Liver (tissue), 3 donors: Measurements from ENCODE around the gene FILIP1L.

Source experiments
- GABPA ChIP-seq, 2 donors: IDR thresholded peaks in 1 of 2; conservative IDR thresholded peaks in 1 of 2; 2 replicates each; pipeline ENCODE4 v1.6.1; 2016; ENCODE audit warnings: antibody characterized with exemption in 2 of 2, mild to moderate bottlenecking in 1 of 2, moderate library complexity in 1 of 2
- TF ChIP-seq, protein P1 (sequence below): fragments of 150-350 bp; IDR thresholded peaks from 2 replicates; pipeline ENCODE4 v1.5.1; 2017; ENCODE audit warnings: improper control_type of control experiment, low read depth, low read length; ENCODE audit not compliant: missing input control
- TF ChIP-seq, protein P2 (sequence below): IDR thresholded peaks from 2 replicates; pipeline ENCODE4 v1.6.1; 2016; ENCODE audit warnings: antibody characterized with exemption
- donor health status: healthy.
- donor health status: healthy.

DNA sequence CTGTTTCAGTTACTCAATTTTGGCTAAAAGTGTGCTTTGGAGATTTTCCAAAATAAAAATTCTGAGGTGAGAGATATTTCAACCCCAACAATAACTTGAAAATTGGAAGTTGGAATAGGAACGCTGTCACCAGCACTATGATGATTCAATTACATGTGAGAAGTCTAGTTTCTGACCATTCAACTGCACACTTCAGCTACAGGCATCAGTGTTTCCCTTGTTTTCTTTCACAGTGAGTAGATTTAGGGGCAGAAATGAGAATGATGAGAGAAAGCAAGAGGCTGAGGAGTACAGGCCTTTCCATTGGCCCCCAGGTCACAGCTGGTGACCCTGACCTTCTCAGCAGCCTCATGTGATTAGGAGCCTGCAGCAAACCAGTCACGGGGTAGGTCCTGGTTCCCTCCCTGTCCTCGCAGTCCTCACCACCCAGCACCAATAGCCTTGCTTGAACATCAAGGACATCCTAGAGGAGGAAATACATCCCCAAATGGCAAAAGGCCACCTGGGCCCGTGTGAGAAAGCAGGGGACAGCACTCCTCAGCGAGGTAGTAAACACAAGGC, 10.0 kb upstream of the FILIP1L start:
- TF ChIP-seq, protein P1, sequence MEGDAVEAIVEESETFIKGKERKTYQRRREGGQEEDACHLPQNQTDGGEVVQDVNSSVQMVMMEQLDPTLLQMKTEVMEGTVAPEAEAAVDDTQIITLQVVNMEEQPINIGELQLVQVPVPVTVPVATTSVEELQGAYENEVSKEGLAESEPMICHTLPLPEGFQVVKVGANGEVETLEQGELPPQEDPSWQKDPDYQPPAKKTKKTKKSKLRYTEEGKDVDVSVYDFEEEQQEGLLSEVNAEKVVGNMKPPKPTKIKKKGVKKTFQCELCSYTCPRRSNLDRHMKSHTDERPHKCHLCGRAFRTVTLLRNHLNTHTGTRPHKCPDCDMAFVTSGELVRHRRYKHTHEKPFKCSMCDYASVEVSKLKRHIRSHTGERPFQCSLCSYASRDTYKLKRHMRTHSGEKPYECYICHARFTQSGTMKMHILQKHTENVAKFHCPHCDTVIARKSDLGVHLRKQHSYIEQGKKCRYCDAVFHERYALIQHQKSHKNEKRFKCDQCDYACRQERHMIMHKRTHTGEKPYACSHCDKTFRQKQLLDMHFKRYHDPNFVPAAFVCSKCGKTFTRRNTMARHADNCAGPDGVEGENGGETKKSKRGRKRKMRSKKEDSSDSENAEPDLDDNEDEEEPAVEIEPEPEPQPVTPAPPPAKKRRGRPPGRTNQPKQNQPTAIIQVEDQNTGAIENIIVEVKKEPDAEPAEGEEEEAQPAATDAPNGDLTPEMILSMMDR: no peak
- no peak for TF ChIP-seq GABPA (IDR thresholded peaks at IDR 0.05 in 1 of 2, conservative IDR thresholded peaks at IDR 0.05 in 1 of 2)
- TF ChIP-seq, protein P2, sequence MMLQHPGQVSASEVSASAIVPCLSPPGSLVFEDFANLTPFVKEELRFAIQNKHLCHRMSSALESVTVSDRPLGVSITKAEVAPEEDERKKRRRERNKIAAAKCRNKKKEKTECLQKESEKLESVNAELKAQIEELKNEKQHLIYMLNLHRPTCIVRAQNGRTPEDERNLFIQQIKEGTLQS: no peak
